HEK293 (cell line): Measurements from ENCODE around the gene DES.

ENCODE experiments used
- ZIC2 ChIP-seq: fragments of 450-650 bp; formaldehyde crosslinking; IDR thresholded peaks from 2 replicates; pipeline ENCODE4 v1.5.1; 2016; ENCODE audit warnings: missing biosample characterization, missing genetic modification characterization
- ZNF302 ChIP-seq: fragments of 450-650 bp; formaldehyde crosslinking; IDR thresholded peaks from 2 replicates; pipeline ENCODE4 v1.5.1; 2016; ENCODE audit warnings: missing biosample characterization, missing genetic modification characterization, low read depth
- ZNF473 ChIP-seq: fragments of 450-650 bp; formaldehyde crosslinking; IDR thresholded peaks from 2 replicates; pipeline ENCODE4 v1.5.1; 2017; ENCODE audit warnings: missing biosample characterization, missing genetic modification characterization
- ZNF654 ChIP-seq: fragments of 450-650 bp; formaldehyde crosslinking; IDR thresholded peaks from 2 replicates; pipeline ENCODE4 v1.5.1; 2016; ENCODE audit warnings: low read depth, missing biosample characterization, missing genetic modification characterization
- TF ChIP-seq, protein P1 (sequence below): fragments of 450-650 bp; formaldehyde crosslinking; IDR thresholded peaks from 2 replicates; pipeline ENCODE4 v1.5.1; 2016; ENCODE audit warnings: missing biosample characterization, missing genetic modification characterization
- TF ChIP-seq, protein P2 (sequence below): fragments of 450-650 bp; formaldehyde crosslinking; IDR thresholded peaks from 2 replicates; pipeline ENCODE4 v1.5.1; 2016; ENCODE audit warnings: missing biosample characterization, missing genetic modification characterization

DES gene

GRCh38 chr2:219475697-219476651 is 57.8 kb downstream of the DES start (continued):
- TF ChIP-seq, protein P1, sequence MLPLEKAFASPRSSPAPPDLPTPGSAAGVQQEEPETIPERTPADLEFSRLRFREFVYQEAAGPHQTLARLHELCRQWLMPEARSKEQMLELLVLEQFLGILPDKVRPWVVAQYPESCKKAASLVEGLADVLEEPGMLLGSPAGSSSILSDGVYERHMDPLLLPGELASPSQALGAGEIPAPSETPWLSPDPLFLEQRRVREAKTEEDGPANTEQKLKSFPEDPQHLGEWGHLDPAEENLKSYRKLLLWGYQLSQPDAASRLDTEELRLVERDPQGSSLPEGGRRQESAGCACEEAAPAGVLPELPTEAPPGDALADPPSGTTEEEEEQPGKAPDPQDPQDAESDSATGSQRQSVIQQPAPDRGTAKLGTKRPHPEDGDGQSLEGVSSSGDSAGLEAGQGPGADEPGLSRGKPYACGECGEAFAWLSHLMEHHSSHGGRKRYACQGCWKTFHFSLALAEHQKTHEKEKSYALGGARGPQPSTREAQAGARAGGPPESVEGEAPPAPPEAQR (tag by site-specific recombination) = no peak
- no peak for TF ChIP-seq ZNF302 (tag by site-specific recombination)
- TF ChIP-seq ZIC2 (tag by site-specific recombination) = peak; percentile 76
- TF ChIP-seq ZNF473 (tag by site-specific recombination) = no peak
- peak; percentile 55 for TF ChIP-seq ZNF654 (tag by site-specific recombination)
- TF ChIP-seq, protein P2, sequence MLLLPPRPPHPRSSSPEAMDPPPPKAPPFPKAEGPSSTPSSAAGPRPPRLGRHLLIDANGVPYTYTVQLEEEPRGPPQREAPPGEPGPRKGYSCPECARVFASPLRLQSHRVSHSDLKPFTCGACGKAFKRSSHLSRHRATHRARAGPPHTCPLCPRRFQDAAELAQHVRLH = no peak
